SU-DHL-6 (cell line): ENCODE data around the gene ANTXR2.

Experiments
- CTCF ChIP-seq: fragments of 200-600 bp; sonication (generic); IDR thresholded peaks from one replicate; pipeline ENCODE4 v1.5.1; 2017; ENCODE audit warnings: antibody characterized with exemption, mild to moderate bottlenecking, low read length, moderate library complexity; ENCODE audit not compliant: insufficient read depth, poor library complexity, severe bottlenecking
- EZH2phosphoT487 ChIP-seq: fragments of 200-600 bp; sonication (generic), shearing (Covaris generic); conservative IDR thresholded peaks from 2 replicates; pipeline ENCODE4 v1.6.1; 2018; ENCODE audit warnings: mild to moderate bottlenecking, antibody characterized with exemption, low read length, moderate library complexity, mixed read lengths

GRCh38 chr4:79983431-79983830, 89.6 kb downstream of the ANTXR2 start:
- TF ChIP-seq EZH2phosphoT487 (no peak), CTCF (no peak)
